Vagina (tissue), 2 donors: Measurements from ENCODE around the gene DUOXA1. TPM values are rescaled to one million over a fixed set of nuclear protein-coding genes. Genes with fewer than 3 reads are reported as not detected.

Experiments used
- DNase-seq, 2 donors: peaks; one replicate each; pipeline ENCODE4 v3.0.0-alpha.2; 2017; ENCODE audit errors: extremely low spot score in 2 of 2
- H3K27ac ChIP-seq: fragments of 200-600 bp; sonication (generic); one replicate; pipeline ENCODE4 v1.5.1; 2019
- H3K27me3 ChIP-seq: fragments of 200-600 bp; sonication (generic); one replicate; pipeline ENCODE4 v1.5.1; 2019
- H3K36me3 ChIP-seq, 2 donors: fragments of 200-600 bp; sonication (generic); one replicate each; pipeline ENCODE4 v1.5.1; 2017 to 2019
- H3K4me1 ChIP-seq: fragments of 200-600 bp; sonication (generic); one replicate; pipeline ENCODE4 v1.5.1; 2019
- H3K4me3 ChIP-seq, 2 donors: fragments of 200-600 bp; sonication (generic); 1 replicate in 1 of 2; 2 replicates in 1 of 2; pipeline ENCODE4 v1.5.1; 2016 to 2019
- H3K9me3 ChIP-seq: fragments of 200-600 bp; sonication (generic); one replicate; pipeline ENCODE4 v1.5.1; 2019
- CTCF ChIP-seq, 3 experiments: fragments of 450-650 bp in 2 of 3; fragments of 200-600 bp in 1 of 3; sonication (generic) in 1 of 3; IDR thresholded peaks; one replicate each; pipeline ENCODE4 v1.5.1; 2017 to 2019; ENCODE audit warnings: antibody characterized with exemption in 3 of 3, mild to moderate bottlenecking in 2 of 3, moderate library complexity in 2 of 3
- POLR2A ChIP-seq, 2 donors: fragments of 450-650 bp; IDR thresholded peaks; one replicate each; pipeline ENCODE4 v1.6.1; 2017; ENCODE audit warnings: antibody characterized with exemption in 2 of 2, mild to moderate bottlenecking in 2 of 2, moderate library complexity in 2 of 2
- POLR2AphosphoS5 ChIP-seq, 2 donors: sonication (generic); formaldehyde crosslinking; IDR thresholded peaks; one replicate each; pipeline ENCODE4 v1.9.0; 2017; ENCODE audit warnings: antibody characterized with exemption in 2 of 2, mild to moderate bottlenecking in 2 of 2, low read depth in 1 of 2; ENCODE audit not compliant: insufficient read depth in 1 of 2
- intact Hi-C: fragments of 100-400 bp; cut with DNase I; formaldehyde crosslinking; loops from one replicate; pipeline ENCODE4 v1.15.1; 2023
- total RNA-seq: library from RNA; depleted of rRNA; stranded (reverse); fragments of >200 nt; gene quantifications from one replicate; pipeline ENCODE4 v1.2.3, GENCODE V29; 2016

Gene DUOXA1
- total RNA-seq, 1 donor from 2014 or later, result 66.5 TPM

GRCh38 chr15:45151998-45152828 lies 22.5 kb upstream of the DUOXA1 start:
- H3K27me3 ChIP-seq, result no peaks in the 10 kb centered on the region
- DNase-seq, result no peak
- peaks cover under 1% of the 10 kb centered on the region for H3K4me1 ChIP-seq
- no peaks in the 10 kb centered on the region for H3K9me3 ChIP-seq
- no peak for TF ChIP-seq POLR2AphosphoS5 (IDR thresholded peaks at IDR 0.05; ENCODE audit: insufficient read depth in 1 of 2, low read depth in 1 of 2)
- TF ChIP-seq CTCF (IDR thresholded peaks at IDR 0.05), result no peak
- TF ChIP-seq POLR2A (IDR thresholded peaks at IDR 0.05), result no peak
- intact Hi-C loops, result no loop called here
- no peak overlapping the region for H3K27ac ChIP-seq
- H3K4me3 ChIP-seq, result no peak overlapping the region
- peaks cover 0 to 15% of the 10 kb centered on the region in 2 donors for H3K36me3 ChIP-seq

- Histone ChIP-seq H3K9me3 (no peaks in the 10 kb centered on the region), H3K27me3 (no peaks in the 10 kb centered on the region), H3K4me3 (no peak overlapping the region), H3K4me1 (peaks cover 1% of the 10 kb centered on the region), H3K27ac (no peak overlapping the region), H3K36me3 (peaks cover 0 to 15% of the 10 kb centered on the region in 2 donors)
- TF ChIP-seq POLR2AphosphoS5 (IDR thresholded peaks at IDR 0.05; ENCODE audit: insufficient read depth in 1 of 2, low read depth in 1 of 2), result no peak
- no peak for TF ChIP-seq POLR2A (IDR thresholded peaks at IDR 0.05)
- TF ChIP-seq CTCF (IDR thresholded peaks at IDR 0.05), result no peak
- no peak for DNase-seq
- intact Hi-C loops, result no loop called here
These were observed 21.3 kb upstream of the DUOXA1 start for GRCh38 chr15:45150997-45151396.

- TF ChIP-seq POLR2AphosphoS5 (IDR thresholded peaks at IDR 0.05; ENCODE audit: insufficient read depth in 1 of 2, low read depth in 1 of 2), result no peak
- no peak for TF ChIP-seq POLR2A (IDR thresholded peaks at IDR 0.05)
- no peak for TF ChIP-seq CTCF (IDR thresholded peaks at IDR 0.05)
- H3K36me3 ChIP-seq, result peaks cover 0 to 15% of the 10 kb centered on the region in 2 donors
- H3K27me3 ChIP-seq, result no peaks in the 10 kb centered on the region
- no peak for DNase-seq
- intact Hi-C loops, result no loop called here
- H3K4me3 ChIP-seq, result no peak overlapping the region
- no peak overlapping the region for H3K27ac ChIP-seq
- H3K4me1 ChIP-seq, result peaks cover 4% of the 10 kb centered on the region
- no peaks in the 10 kb centered on the region for H3K9me3 ChIP-seq
These were observed 20.8 kb upstream of the DUOXA1 start for GRCh38 chr15:45150481-45150880.

- Histone ChIP-seq H3K4me3 (no peak overlapping the region), H3K27me3 (no peaks in the 10 kb centered on the region), H3K27ac (no peak overlapping the region), H3K9me3 (no peaks in the 10 kb centered on the region), H3K36me3 (peaks cover 0 to 15% of the 10 kb centered on the region in 2 donors), H3K4me1 (peaks cover 4% of the 10 kb centered on the region)
- TF ChIP-seq CTCF (IDR thresholded peaks at IDR 0.05), result no peak
- DNase-seq, result no peak
- intact Hi-C loops, result no loop called here
These were observed 19.4 kb upstream of the DUOXA1 start for GRCh38 chr15:45149060-45149459.
